HFFc6 (cell line): Measurements from ENCODE around the gene TUFT1. TPM values are rescaled to one million over a fixed set of nuclear protein-coding genes. Genes with fewer than 3 reads are reported as not detected.
"Not testable (repeated sequence)": the region's sequence is repeated elsewhere in the genome, so short reads cannot be mapped to it uniquely, and the experiment has no call there.

Experiments
- DNase-seq: peaks from one replicate; pipeline ENCODE4 v3.0.0-alpha.2; 2018
- H3K27ac Mint-ChIP-seq: 2 replicates; pipeline ENCODE4 v1.8.0; 2020; ENCODE audit warnings: mild to moderate bottlenecking, mixed read lengths
- H3K27me3 Mint-ChIP-seq: 2 replicates; pipeline ENCODE4 v1.8.0; 2021; ENCODE audit warnings: mild to moderate bottlenecking, moderate library complexity, mixed read lengths; ENCODE audit not compliant: insufficient read depth
- H3K36me3 Mint-ChIP-seq: 2 replicates; pipeline ENCODE4 v1.8.0; 2021; ENCODE audit warnings: low read depth, mixed read lengths
- H3K4me1 Mint-ChIP-seq: 2 replicates; pipeline ENCODE4 v1.8.0; 2020; ENCODE audit warnings: low read depth, mixed read lengths
- H3K4me3 Mint-ChIP-seq: 2 replicates; pipeline ENCODE4 v1.8.0; 2020; ENCODE audit warnings: mild to moderate bottlenecking, moderate library complexity, mixed read lengths
- H3K9me3 Mint-ChIP-seq: 2 replicates; pipeline ENCODE4 v1.8.0; 2020; ENCODE audit warnings: mild to moderate bottlenecking, mixed read lengths
- CTCF ChIP-seq: fragments of 200-600 bp; sonication (generic); IDR thresholded peaks from 2 replicates; pipeline ENCODE4 v1.5.0; 2021; ENCODE audit warnings: antibody characterized with exemption, mild to moderate bottlenecking
- total RNA-seq, 6 experiments: library from RNA; stranded (reverse); fragmentation: NEBNext Ultra II Directional; extraction: Animal tissue kit (Norgen Biotek cat#: 25700); gene quantifications; 2 replicates in 1 of 6; 3 replicates in 5 of 6; pipeline ENCODE4 v1.2.3, GENCODE V29; 2021

TUFT1 gene
- total RNA-seq, 6 experiments from 2014 or later: 6.5 to 20.2 (median 7.3) TPM

- TF ChIP-seq CTCF: no peak
- Mint-ChIP-seq H3K27ac (no peak overlapping the region), H3K4me3 (no peak overlapping the region), H3K4me1 (peaks cover 15% of the 10 kb centered on the region), H3K9me3 (peaks cover 2% of the 10 kb centered on the region; the same call in 1 of the 2 replicates), H3K36me3 (peaks cover under 1% of the 10 kb centered on the region; the same call in 1 of the 2 replicates), H3K27me3 (peaks cover 1% of the 10 kb centered on the region; the same call in 1 of the 2 replicates)
- no peak for DNase-seq
Observed at GRCh38 chr1:151596166-151596953, 56.3 kb downstream of the TUFT1 start.

DNA sequence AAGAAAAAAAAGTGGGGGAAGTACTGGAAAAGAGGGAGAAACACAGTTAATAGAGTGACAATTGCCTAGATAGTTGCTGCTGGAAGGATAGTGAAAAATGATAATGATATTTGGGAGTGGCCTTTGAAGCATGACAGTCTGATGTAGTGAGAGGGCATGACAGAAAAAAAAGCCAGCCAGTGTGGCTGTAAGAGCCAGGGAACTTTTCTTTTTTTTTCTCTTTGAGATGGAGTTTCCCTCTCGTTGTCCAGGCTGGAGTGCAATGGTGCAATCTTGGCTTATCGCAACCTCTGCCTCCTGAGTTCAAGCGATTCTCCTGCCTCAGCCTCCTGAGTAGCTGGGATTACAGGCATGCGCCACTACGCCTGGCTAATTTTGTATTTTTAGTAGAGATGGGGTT is 62.4 kb downstream of the TUFT1 start:
- H3K36me3 Mint-ChIP-seq, H3K27me3 Mint-ChIP-seq, H3K27ac Mint-ChIP-seq, H3K4me3 Mint-ChIP-seq, H3K9me3 Mint-ChIP-seq, DNase-seq: not testable (repeated sequence)
- H3K4me1 Mint-ChIP-seq: peaks cover 15% of the 10 kb centered on the region

- no peaks in the 10 kb centered on the region; the same call in none of the 2 replicates for H3K27me3 Mint-ChIP-seq
- TF ChIP-seq CTCF: no peak
- no peak overlapping the region for H3K27ac Mint-ChIP-seq
- no peaks in the 10 kb centered on the region for H3K36me3 Mint-ChIP-seq
- no peaks in the 10 kb centered on the region for H3K9me3 Mint-ChIP-seq
- peaks cover 27% of the 10 kb centered on the region for H3K4me1 Mint-ChIP-seq
- H3K4me3 Mint-ChIP-seq: no peak overlapping the region
- no peak for DNase-seq
Observed at GRCh38 chr1:151604291-151604690, 64.2 kb downstream of the TUFT1 start.

DNA sequence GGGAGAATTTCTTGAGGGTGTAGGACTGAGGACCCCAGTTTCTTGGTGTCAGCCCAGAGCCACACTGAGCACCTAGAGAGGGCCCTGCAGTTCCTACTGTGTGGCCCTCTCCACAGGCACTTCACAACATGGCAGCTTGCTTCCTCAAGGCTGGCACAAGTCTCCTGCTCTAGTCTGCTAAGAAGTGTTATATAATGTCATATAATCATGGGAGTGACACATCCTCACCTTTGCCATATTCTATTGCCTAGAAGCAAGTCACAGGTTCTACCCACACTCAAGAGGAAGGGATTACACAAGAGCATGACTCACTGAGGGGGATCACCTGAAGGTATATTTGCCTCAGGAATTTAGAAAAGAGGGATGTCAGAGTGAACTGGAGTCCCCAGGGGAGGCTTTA is 66.3 kb downstream of the TUFT1 start:
- Mint-ChIP-seq H3K4me3 (no peak overlapping the region), H3K9me3 (no peaks in the 10 kb centered on the region), H3K36me3 (no peaks in the 10 kb centered on the region), H3K27ac (no peak overlapping the region), H3K4me1 (peaks cover 32% of the 10 kb centered on the region), H3K27me3 (no peaks in the 10 kb centered on the region; the same call in none of the 2 replicates)
- no peak for TF ChIP-seq CTCF
- DNase-seq: no peak

DNA sequence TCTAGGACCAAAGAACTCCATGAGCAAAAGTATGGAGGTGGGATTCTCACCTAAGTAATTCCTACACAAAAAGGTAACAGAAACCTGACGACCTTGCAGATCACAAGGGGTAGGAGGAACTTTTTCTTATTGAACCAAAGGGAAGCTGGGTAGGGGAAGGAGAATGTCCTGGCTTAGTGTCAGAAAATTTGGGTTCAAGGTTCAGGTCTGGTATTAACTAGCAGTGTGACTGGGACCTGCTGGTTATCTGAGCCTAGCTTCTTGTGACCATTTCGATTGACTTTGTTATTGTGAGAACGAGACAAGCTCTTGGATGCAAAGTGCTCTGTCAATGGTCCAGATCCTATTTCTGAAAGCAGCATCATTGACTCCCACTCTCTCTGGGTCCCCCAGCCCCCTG is 66.7 kb downstream of the TUFT1 start:
- H3K27me3 Mint-ChIP-seq: no peaks in the 10 kb centered on the region; the same call in none of the 2 replicates
- DNase-seq: no peak
- H3K36me3 Mint-ChIP-seq: no peaks in the 10 kb centered on the region
- no peak overlapping the region for H3K27ac Mint-ChIP-seq
- H3K4me3 Mint-ChIP-seq: no peak overlapping the region
- H3K9me3 Mint-ChIP-seq: no peaks in the 10 kb centered on the region
- H3K4me1 Mint-ChIP-seq: peaks cover 37% of the 10 kb centered on the region
- TF ChIP-seq CTCF: no peak

DNA sequence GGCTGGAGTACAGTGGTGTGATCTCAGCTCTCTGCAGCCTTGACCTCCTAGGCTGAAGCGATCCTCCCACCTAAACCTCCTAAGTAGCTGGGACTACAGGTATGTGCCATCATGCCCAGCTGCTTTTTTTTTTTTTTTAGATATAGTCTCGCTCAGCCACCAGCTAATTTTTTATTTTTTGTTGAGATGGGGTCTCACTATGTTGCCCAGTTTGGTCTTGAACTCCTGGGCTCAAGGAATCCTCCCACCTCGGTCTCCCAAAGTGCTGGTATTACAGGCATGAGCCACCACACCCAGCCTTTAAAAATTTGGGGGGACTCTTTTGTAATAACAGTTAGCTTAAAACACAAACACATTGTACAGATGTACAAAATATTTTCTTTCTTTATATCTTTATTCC is 70.0 kb downstream of the TUFT1 start:
- H3K27me3 Mint-ChIP-seq: no peaks in the 10 kb centered on the region; the same call in 1 of the 2 replicates
- TF ChIP-seq CTCF: no peak
- no peak overlapping the region for H3K4me3 Mint-ChIP-seq
- DNase-seq: no peak
- no peak overlapping the region for H3K27ac Mint-ChIP-seq
- H3K36me3 Mint-ChIP-seq: peaks cover 7% of the 10 kb centered on the region
- no peaks in the 10 kb centered on the region for H3K9me3 Mint-ChIP-seq
- peaks cover 53% of the 10 kb centered on the region for H3K4me1 Mint-ChIP-seq
